ENCODE data around the gene SH3RF3.

The SH3RF3 gene

GRCh38 chr2:109538546-109538945, 409.5 kb downstream of the SH3RF3 start:
- DNase-seq, result no peak

DNA sequence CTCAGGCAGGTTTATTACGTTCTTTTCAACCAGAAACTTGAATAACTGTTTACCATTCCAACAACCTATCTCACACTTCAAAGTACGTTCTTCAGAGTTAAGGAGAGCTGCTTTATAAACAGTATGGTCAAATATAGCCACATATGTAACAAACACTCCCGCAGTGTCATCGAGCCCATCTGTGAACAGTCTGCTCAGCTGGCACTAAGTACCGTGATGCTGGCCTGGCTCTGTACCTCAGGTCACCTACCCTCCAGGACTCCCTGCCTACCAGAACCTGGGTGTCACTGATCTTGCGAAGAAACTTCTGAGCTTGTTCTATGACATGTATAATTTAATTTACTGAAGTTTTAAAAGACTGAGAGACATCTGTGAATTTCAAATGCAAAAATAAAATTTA, 413.4 kb downstream of the SH3RF3 start:
- peak; percentile 39 for DNase-seq

- peak; percentile 25 for DNase-seq
These were observed 417.1 kb downstream of the SH3RF3 start for GRCh38 chr2:109545828-109546713.

DNA sequence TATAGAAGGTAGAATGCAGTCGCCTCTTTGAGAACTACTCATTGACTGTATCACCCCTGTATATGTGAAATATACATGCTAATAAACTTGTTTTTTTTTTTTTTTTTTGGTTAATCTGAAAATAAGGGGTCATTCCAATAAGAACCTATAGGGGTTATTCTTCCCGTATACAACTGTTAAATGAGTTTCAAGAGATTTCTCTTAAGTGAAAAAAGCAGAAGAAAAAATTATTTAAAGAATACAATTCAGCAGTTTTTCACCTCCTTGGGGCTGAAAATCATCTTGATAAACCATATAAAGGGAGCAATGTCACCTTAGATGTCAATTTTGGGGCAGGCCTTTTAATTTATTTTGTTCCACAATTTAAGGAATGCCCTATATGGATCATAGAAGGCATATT, 418.3 kb downstream of the SH3RF3 start:
- no peak for DNase-seq

DNA sequence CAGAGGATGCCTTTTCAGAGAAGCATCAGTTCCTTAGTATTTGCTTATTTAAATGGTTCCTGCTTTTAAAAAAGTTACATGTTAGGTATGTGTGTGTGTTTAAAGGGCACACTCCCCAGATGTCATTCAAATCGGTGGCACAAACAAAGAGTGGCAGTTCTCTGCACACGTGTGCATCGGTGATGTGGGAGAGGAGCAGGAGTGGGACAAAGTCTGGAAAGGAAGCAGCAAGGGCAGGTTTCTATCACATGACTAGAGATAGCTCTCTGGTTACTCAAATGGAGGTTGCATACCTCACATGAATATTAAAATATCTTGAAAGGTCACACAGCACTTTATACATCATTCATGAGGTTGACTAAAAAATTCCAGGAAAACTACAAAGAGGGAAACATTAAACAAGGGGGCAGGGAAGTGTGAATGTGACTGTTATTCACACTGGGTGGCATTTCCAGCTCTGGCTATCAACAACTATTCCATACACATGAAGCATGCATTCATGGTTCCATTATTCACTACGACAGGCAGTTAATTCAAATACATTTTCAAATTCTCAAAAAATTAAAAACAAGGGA, 420.1 kb downstream of the SH3RF3 start:
- no peak for DNase-seq

Measured in NCI-H1694 treated with DMSO at 0.1 percent for 48 hours (cell line).